ENCODE results near the gene CBARP. TPM values are rescaled to one million over a fixed set of nuclear protein-coding genes. Genes with fewer than 3 reads are reported as not detected.

The CBARP gene
- total and polyA plus RNA-seq, 9 of the 15 experiments (the other 6 are each of a cell fraction or from before 2014, with no cell fraction given): 0.03 to 8.9 (median 1.2) TPM; not detected in 1

GRCh38 chr19:1274081-1274851 is 36.5 kb upstream of the CBARP start (continued):
- TF ChIP-seq USF1 (CRISPR knock-in tag; IDR thresholded peaks at IDR 0.05) (peak; percentile 49; the same call in 1 of the 2 replicates), ZC3H4 (CRISPR knock-in tag; IDR thresholded peaks at IDR 0.05; ENCODE audit: borderline replicate concordance) (no peak), ZNF561 (CRISPR knock-in tag; conservative IDR thresholded peaks at IDR 0.05) (no peak), HDAC6 (IDR thresholded peaks at IDR 0.05; ENCODE audit: low read depth, low read length) (no peak), HNRNPH1 (optimal IDR thresholded peaks at IDR 0.05; ENCODE audit: low read depth, low read length) (no peak), ZFP91 (CRISPR knock-in tag; IDR thresholded peaks at IDR 0.05) (no peak), IFI16 (CRISPR knock-in tag; IDR thresholded peaks at IDR 0.05) (no peak), ELF1 (tag; IDR thresholded peaks at IDR 0.05) (no peak), CREM (IDR thresholded peaks at IDR 0.05; ENCODE audit: low read depth) (peak; percentile 52), BHLHE40 (IDR thresholded peaks at IDR 0.05; ENCODE audit: low read length) (no peak; the same call in 1 of the 2 replicates), RFX5 (IDR thresholded peaks at IDR 0.05; ENCODE audit: low read depth, low read length) (no peak), GABPB2 (CRISPR knock-in tag; conservative IDR thresholded peaks at IDR 0.05) (no peak), TARDBP (IDR thresholded peaks at IDR 0.05) (no peak), MCM7 (IDR thresholded peaks at IDR 0.05) (no peak), ETS2 (tag; IDR thresholded peaks at IDR 0.05; ENCODE audit: borderline replicate concordance, poor library complexity, severe bottlenecking) (no peak), MEIS2 (IDR thresholded peaks at IDR 0.05; ENCODE audit: partially characterized antibody) (no peak), NCOA2 (IDR thresholded peaks at IDR 0.05; ENCODE audit: partially characterized antibody in 2 of 2) (no peak)
- TF ChIP-seq, protein P1, sequence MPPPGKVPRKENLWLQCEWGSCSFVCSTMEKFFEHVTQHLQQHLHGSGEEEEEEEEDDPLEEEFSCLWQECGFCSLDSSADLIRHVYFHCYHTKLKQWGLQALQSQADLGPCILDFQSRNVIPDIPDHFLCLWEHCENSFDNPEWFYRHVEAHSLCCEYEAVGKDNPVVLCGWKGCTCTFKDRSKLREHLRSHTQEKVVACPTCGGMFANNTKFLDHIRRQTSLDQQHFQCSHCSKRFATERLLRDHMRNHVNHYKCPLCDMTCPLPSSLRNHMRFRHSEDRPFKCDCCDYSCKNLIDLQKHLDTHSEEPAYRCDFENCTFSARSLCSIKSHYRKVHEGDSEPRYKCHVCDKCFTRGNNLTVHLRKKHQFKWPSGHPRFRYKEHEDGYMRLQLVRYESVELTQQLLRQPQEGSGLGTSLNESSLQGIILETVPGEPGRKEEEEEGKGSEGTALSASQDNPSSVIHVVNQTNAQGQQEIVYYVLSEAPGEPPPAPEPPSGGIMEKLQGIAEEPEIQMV (tag; conservative IDR thresholded peaks at IDR 0.05; ENCODE audit: low read depth): no peak
- TF ChIP-seq, protein P2, sequence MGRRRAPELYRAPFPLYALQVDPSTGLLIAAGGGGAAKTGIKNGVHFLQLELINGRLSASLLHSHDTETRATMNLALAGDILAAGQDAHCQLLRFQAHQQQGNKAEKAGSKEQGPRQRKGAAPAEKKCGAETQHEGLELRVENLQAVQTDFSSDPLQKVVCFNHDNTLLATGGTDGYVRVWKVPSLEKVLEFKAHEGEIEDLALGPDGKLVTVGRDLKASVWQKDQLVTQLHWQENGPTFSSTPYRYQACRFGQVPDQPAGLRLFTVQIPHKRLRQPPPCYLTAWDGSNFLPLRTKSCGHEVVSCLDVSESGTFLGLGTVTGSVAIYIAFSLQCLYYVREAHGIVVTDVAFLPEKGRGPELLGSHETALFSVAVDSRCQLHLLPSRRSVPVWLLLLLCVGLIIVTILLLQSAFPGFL (CRISPR knock-in tag; IDR thresholded peaks at IDR 0.05): no peak

Data from K562 (cell line).